ENCODE data around the gene CD70. TPM values are rescaled to one million over a fixed set of nuclear protein-coding genes. Genes with fewer than 3 reads are reported as not detected.
A peak's percentile ranks its signal among the peaks of the same experiment; 100 is the strongest.
"Not testable (repeated sequence)": the region's sequence is repeated elsewhere in the genome, so short reads cannot be mapped to it uniquely, and the experiment has no call there.

Gene CD70
- total RNA-seq, 1 experiment from 2014 or later, result 1.2 TPM

DNA sequence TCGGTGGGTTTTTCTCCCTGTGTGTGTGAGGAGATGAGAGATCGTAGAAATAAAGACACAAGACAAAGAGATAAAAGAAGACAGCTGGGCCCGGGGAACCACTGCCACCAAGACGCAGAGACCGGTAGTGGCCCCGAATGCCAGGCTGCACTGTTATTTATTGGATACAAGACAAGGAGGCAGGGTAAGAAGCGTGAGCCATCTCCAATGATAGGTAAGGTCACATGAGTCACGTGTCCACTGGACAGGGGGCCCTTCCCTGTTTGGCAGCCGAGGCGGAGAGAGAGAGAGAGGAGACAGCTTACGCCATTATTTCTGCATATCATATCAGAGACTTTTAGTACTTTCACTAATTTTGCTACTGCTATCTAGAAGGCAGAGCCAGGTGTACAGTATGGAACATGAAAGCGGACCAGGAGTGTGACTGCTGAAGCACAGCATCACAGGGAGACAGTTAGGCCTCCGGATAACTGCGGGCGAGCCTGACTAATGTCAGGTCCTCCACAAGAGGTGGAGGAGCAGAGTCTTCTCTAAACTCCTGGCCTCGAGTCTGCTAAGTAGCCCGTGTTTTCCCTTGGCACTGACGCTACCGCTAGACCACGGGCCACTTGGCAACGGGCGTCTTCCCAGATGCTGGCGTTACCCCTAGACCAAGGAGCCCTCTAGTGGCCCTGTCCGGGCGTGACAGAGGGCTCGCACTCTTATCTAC, 42.0 kb upstream of the CD70 start:
- H3K18ac ChIP-seq (ENCODE audit: insufficient read length, low read depth, low read length); H3K23ac ChIP-seq (ENCODE audit: insufficient read length, low read depth, low read length); H2BK120ac ChIP-seq (ENCODE audit: low read depth, low read length, poor library complexity, severe bottlenecking); H3K23me2 ChIP-seq (ENCODE audit: insufficient read length, low read depth, low read length, poor library complexity, severe bottlenecking); H3K9me3 ChIP-seq (ENCODE audit: control insufficient read depth, low read depth, low read length); H2BK15ac ChIP-seq (ENCODE audit: low read depth, low read length); H3K14ac ChIP-seq (ENCODE audit: insufficient read depth, low read length); H3K4me2 ChIP-seq (ENCODE audit: insufficient read depth, insufficient read length, low read length); H2BK5ac ChIP-seq (ENCODE audit: insufficient read length, low read length); H2BK20ac ChIP-seq (ENCODE audit: low read depth, low read length, poor library complexity, severe bottlenecking); H3K79me1 ChIP-seq (ENCODE audit: insufficient read depth, low read depth, low read length, poor library complexity, severe bottlenecking); H3K4me1 Mint-ChIP-seq; H2AK5ac ChIP-seq (ENCODE audit: insufficient read length, low read length); H3K4me1 ChIP-seq (ENCODE audit: insufficient read depth, low read length); H4K20me1 ChIP-seq (ENCODE audit: control insufficient read depth, insufficient read depth, insufficient read length); H3K36me3 Mint-ChIP-seq (ENCODE audit: insufficient read depth in 1 of 3, low read depth in 3 of 3); H3K79me2 ChIP-seq (ENCODE audit: insufficient read depth, low read length); H3K56ac ChIP-seq (ENCODE audit: insufficient read length, low read depth, low read length); H3K4ac ChIP-seq (ENCODE audit: low read depth, low read length); H2AFZ ChIP-seq (ENCODE audit: low read length); H4K8ac ChIP-seq (replicated peaks; ENCODE audit: insufficient read length, low read depth, low read length); H3K9ac ChIP-seq (ENCODE audit: extremely low read depth, insufficient read length, low read length); H3K27ac Mint-ChIP-seq; H3T11ph ChIP-seq (ENCODE audit: low read length); H4K91ac ChIP-seq (ENCODE audit: insufficient read length, low read depth, low read length); H2BK12ac ChIP-seq (ENCODE audit: insufficient read length, low read depth, low read length); H3K27ac ChIP-seq (ENCODE audit: insufficient read length, low read depth, low read length); H3K27me3 ChIP-seq (ENCODE audit: insufficient read depth, low read length); H4K5ac ChIP-seq (ENCODE audit: insufficient read length, low read depth, low read length): not testable (repeated sequence)
- Mint-ChIP-seq H3K27me3 (ENCODE audit: low read depth) (peaks cover 20% of the 10 kb centered on the region), H3K9me3 (peaks cover 19 to 53% of the 10 kb centered on the region in 2 experiments), H3K4me3 (peak overlapping the region in 1 of 2 experiments; percentile 42; a peak in 2 of 5 replicates)
- TF ChIP-seq, protein P1, sequence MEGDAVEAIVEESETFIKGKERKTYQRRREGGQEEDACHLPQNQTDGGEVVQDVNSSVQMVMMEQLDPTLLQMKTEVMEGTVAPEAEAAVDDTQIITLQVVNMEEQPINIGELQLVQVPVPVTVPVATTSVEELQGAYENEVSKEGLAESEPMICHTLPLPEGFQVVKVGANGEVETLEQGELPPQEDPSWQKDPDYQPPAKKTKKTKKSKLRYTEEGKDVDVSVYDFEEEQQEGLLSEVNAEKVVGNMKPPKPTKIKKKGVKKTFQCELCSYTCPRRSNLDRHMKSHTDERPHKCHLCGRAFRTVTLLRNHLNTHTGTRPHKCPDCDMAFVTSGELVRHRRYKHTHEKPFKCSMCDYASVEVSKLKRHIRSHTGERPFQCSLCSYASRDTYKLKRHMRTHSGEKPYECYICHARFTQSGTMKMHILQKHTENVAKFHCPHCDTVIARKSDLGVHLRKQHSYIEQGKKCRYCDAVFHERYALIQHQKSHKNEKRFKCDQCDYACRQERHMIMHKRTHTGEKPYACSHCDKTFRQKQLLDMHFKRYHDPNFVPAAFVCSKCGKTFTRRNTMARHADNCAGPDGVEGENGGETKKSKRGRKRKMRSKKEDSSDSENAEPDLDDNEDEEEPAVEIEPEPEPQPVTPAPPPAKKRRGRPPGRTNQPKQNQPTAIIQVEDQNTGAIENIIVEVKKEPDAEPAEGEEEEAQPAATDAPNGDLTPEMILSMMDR (conservative IDR thresholded peaks at IDR 0.05), result peak; percentile 83
- no CpG with 5 or more reads among the region's 26 CpGs for WGBS (ENCODE audit: extremely low coverage, insufficient read length, low lambda C conversion rate)
- peak; percentile 78 for DNase-seq
